Activated CD8-positive, alpha-beta memory T cell treated with anti-CD3 and anti-CD28 coated beads, Interleukin-2, amount 10 ng/mL, durations not matched to agents 7 days and 5 days (primary cell): Measurements from ENCODE around the gene PCDH9. TPM values are rescaled to one million over a fixed set of nuclear protein-coding genes. Genes with fewer than 3 reads are reported as not detected.
"Not testable (repeated sequence)": the region's sequence is repeated elsewhere in the genome, so short reads cannot be mapped to it uniquely, and the experiment has no call there.

ENCODE experiments used
- ATAC-seq: fragments of 150-1000 bp; cut with Tn5 transposase; one replicate; pipeline ENCODE4 v1.10.0; 2021; ENCODE audit warnings: moderate library complexity
- CTCF ChIA-PET: fragments of 350-600 bp; sonication (Branson Sonifier 250); formaldehyde crosslinking; loops from one replicate; lab custom pipeline; 2021; ENCODE audit warnings: antibody characterized with exemption; lab: Charles Lee
- DNase-seq: peaks from one replicate; pipeline ENCODE4 v3.0.0-alpha.2; 2020
- H3K27ac Mint-ChIP-seq: one replicate; pipeline ENCODE4 v1.8.0; 2021; ENCODE audit warnings: mild to moderate bottlenecking, mixed read lengths
- H3K27me3 Mint-ChIP-seq: one replicate; pipeline ENCODE4 v1.8.0; 2021; ENCODE audit warnings: mixed read lengths
- H3K36me3 Mint-ChIP-seq: one replicate; pipeline ENCODE4 v1.8.0; 2021; ENCODE audit warnings: mild to moderate bottlenecking, mixed read lengths
- H3K4me1 Mint-ChIP-seq: one replicate; pipeline ENCODE4 v1.8.0; 2021; ENCODE audit warnings: mixed read lengths
- H3K4me3 Mint-ChIP-seq: one replicate; pipeline ENCODE4 v1.8.0; 2021; ENCODE audit warnings: mild to moderate bottlenecking, moderate library complexity, mixed read lengths
- H3K9me3 Mint-ChIP-seq: one replicate; pipeline ENCODE4 v1.8.0; 2022; ENCODE audit warnings: low read depth, mixed read lengths
- total RNA-seq, 2 experiments: library from RNA; stranded (reverse); gene quantifications; one replicate each; pipeline ENCODE4 v1.2.3, GENCODE V29; 2021

The PCDH9 gene
- total RNA-seq, 2 experiments from 2014 or later = 0.14 to 0.15 TPM

- Mint-ChIP-seq H3K27me3 (no peaks in the 10 kb centered on the region), H3K9me3 (peaks cover 9% of the 10 kb centered on the region), H3K27ac (no peak overlapping the region), H3K36me3 (no peaks in the 10 kb centered on the region), H3K4me1 (no peaks in the 10 kb centered on the region), H3K4me3 (no peak overlapping the region)
- ATAC-seq = no peak
- CTCF ChIA-PET = no interaction called here
- no peak for DNase-seq
Measured at GRCh38 chr13:66313413-66313812, 916.7 kb downstream of the PCDH9 start.

GRCh38 chr13:66312312-66313087 lies 917.6 kb downstream of the PCDH9 start:
- no peak for ATAC-seq
- H3K27ac Mint-ChIP-seq = no peak overlapping the region
- H3K4me3 Mint-ChIP-seq = no peak overlapping the region
- no peaks in the 10 kb centered on the region for H3K27me3 Mint-ChIP-seq
- no peak for DNase-seq
- CTCF ChIA-PET = no interaction called here
- peaks cover 9% of the 10 kb centered on the region for H3K9me3 Mint-ChIP-seq
- no peaks in the 10 kb centered on the region for H3K4me1 Mint-ChIP-seq
- no peaks in the 10 kb centered on the region for H3K36me3 Mint-ChIP-seq

GRCh38 chr13:66305961-66306617 lies 924.0 kb downstream of the PCDH9 start:
- Mint-ChIP-seq H3K27ac (no peak overlapping the region), H3K36me3 (no peaks in the 10 kb centered on the region), H3K27me3 (no peaks in the 10 kb centered on the region), H3K4me1 (no peaks in the 10 kb centered on the region), H3K4me3 (no peak overlapping the region), H3K9me3 (peaks cover 2% of the 10 kb centered on the region)
- DNase-seq = no peak
- CTCF ChIA-PET = no interaction called here
- no peak for ATAC-seq

- Mint-ChIP-seq H3K27me3 (no peaks in the 10 kb centered on the region), H3K9me3 (no peaks in the 10 kb centered on the region), H3K36me3 (no peaks in the 10 kb centered on the region), H3K4me1 (no peaks in the 10 kb centered on the region), H3K27ac (no peak overlapping the region), H3K4me3 (no peak overlapping the region)
- no peak for ATAC-seq
- CTCF ChIA-PET = no interaction called here
- DNase-seq = no peak
Measured at GRCh38 chr13:66301482-66301881, 928.7 kb downstream of the PCDH9 start.

- Mint-ChIP-seq H3K4me1 (no peaks in the 10 kb centered on the region), H3K36me3 (no peaks in the 10 kb centered on the region), H3K27ac (no peak overlapping the region), H3K27me3 (no peaks in the 10 kb centered on the region), H3K9me3 (peaks cover 3% of the 10 kb centered on the region), H3K4me3 (no peak overlapping the region)
- CTCF ChIA-PET = no interaction called here
- ATAC-seq = no peak
- no peak for DNase-seq
Measured at GRCh38 chr13:66301006-66301405, 929.1 kb downstream of the PCDH9 start.

GRCh38 chr13:66296875-66297274 lies 933.3 kb downstream of the PCDH9 start:
- ATAC-seq (no peak), DNase-seq (no peak)
- Mint-ChIP-seq H3K4me3 (no peak overlapping the region), H3K9me3 (peaks cover 9% of the 10 kb centered on the region), H3K36me3 (no peaks in the 10 kb centered on the region), H3K4me1 (no peaks in the 10 kb centered on the region), H3K27me3 (no peaks in the 10 kb centered on the region), H3K27ac (no peak overlapping the region)
- CTCF ChIA-PET = no interaction called here

- H3K27me3 Mint-ChIP-seq = no peaks in the 10 kb centered on the region
- no peaks in the 10 kb centered on the region for H3K36me3 Mint-ChIP-seq
- H3K4me1 Mint-ChIP-seq = no peaks in the 10 kb centered on the region
- no peak for DNase-seq
- no peak overlapping the region for H3K27ac Mint-ChIP-seq
- CTCF ChIA-PET = no interaction called here
- ATAC-seq = no peak
- no peak overlapping the region for H3K4me3 Mint-ChIP-seq
- H3K9me3 Mint-ChIP-seq = peaks cover 9% of the 10 kb centered on the region
Measured at GRCh38 chr13:66296328-66296727, 933.8 kb downstream of the PCDH9 start.

- H3K4me3 Mint-ChIP-seq, ATAC-seq, H3K4me1 Mint-ChIP-seq, DNase-seq, H3K27ac Mint-ChIP-seq, H3K36me3 Mint-ChIP-seq, CTCF ChIA-PET, H3K27me3 Mint-ChIP-seq: not testable (repeated sequence)
- peaks cover 16% of the 10 kb centered on the region for H3K9me3 Mint-ChIP-seq
Measured at GRCh38 chr13:66286806-66287205, 943.3 kb downstream of the PCDH9 start.

GRCh38 chr13:66275416-66275815 lies 954.7 kb downstream of the PCDH9 start:
- DNase-seq = no peak
- H3K9me3 Mint-ChIP-seq = peaks cover 15% of the 10 kb centered on the region
- no peak overlapping the region for H3K27ac Mint-ChIP-seq
- no peak overlapping the region for H3K4me3 Mint-ChIP-seq
- H3K36me3 Mint-ChIP-seq = no peaks in the 10 kb centered on the region
- CTCF ChIA-PET = no interaction called here
- no peaks in the 10 kb centered on the region for H3K27me3 Mint-ChIP-seq
- ATAC-seq = no peak
- no peaks in the 10 kb centered on the region for H3K4me1 Mint-ChIP-seq

- Mint-ChIP-seq H3K27me3 (no peaks in the 10 kb centered on the region), H3K4me3 (no peak overlapping the region), H3K36me3 (no peaks in the 10 kb centered on the region), H3K4me1 (no peaks in the 10 kb centered on the region), H3K9me3 (peaks cover 9% of the 10 kb centered on the region), H3K27ac (no peak overlapping the region)
- ATAC-seq = no peak
- CTCF ChIA-PET = no interaction called here
- no peak for DNase-seq
Measured at GRCh38 chr13:66273011-66273410, 957.1 kb downstream of the PCDH9 start.

GRCh38 chr13:66266761-66267160 lies 963.4 kb downstream of the PCDH9 start:
- CTCF ChIA-PET = no interaction called here
- no peaks in the 10 kb centered on the region for H3K4me1 Mint-ChIP-seq
- ATAC-seq (no peak), DNase-seq (no peak)
- peaks cover 6% of the 10 kb centered on the region for H3K9me3 Mint-ChIP-seq
- no peak overlapping the region for H3K27ac Mint-ChIP-seq
- H3K36me3 Mint-ChIP-seq = no peaks in the 10 kb centered on the region
- no peak overlapping the region for H3K4me3 Mint-ChIP-seq
- H3K27me3 Mint-ChIP-seq = no peaks in the 10 kb centered on the region

GRCh38 chr13:66266348-66266747 lies 963.8 kb downstream of the PCDH9 start:
- Mint-ChIP-seq H3K4me3 (no peak overlapping the region), H3K9me3 (peaks cover 6% of the 10 kb centered on the region), H3K27me3 (no peaks in the 10 kb centered on the region), H3K4me1 (no peaks in the 10 kb centered on the region), H3K27ac (no peak overlapping the region), H3K36me3 (no peaks in the 10 kb centered on the region)
- CTCF ChIA-PET = no interaction called here
- DNase-seq = no peak
- no peak for ATAC-seq

GRCh38 chr13:66265371-66265770 lies 964.8 kb downstream of the PCDH9 start:
- H3K27me3 Mint-ChIP-seq = no peaks in the 10 kb centered on the region
- no peaks in the 10 kb centered on the region for H3K36me3 Mint-ChIP-seq
- ATAC-seq (no peak), DNase-seq (no peak)
- H3K9me3 Mint-ChIP-seq = peaks cover 3% of the 10 kb centered on the region
- no peak overlapping the region for H3K4me3 Mint-ChIP-seq
- no peak overlapping the region for H3K27ac Mint-ChIP-seq
- H3K4me1 Mint-ChIP-seq = no peaks in the 10 kb centered on the region
- CTCF ChIA-PET = no interaction called here

GRCh38 chr13:66264971-66265370 lies 965.2 kb downstream of the PCDH9 start:
- no peak for ATAC-seq
- Mint-ChIP-seq H3K27me3 (no peaks in the 10 kb centered on the region), H3K9me3 (peaks cover 4% of the 10 kb centered on the region), H3K27ac (no peak overlapping the region), H3K36me3 (no peaks in the 10 kb centered on the region), H3K4me1 (no peaks in the 10 kb centered on the region), H3K4me3 (no peak overlapping the region)
- no peak for DNase-seq
- CTCF ChIA-PET = no interaction called here
